Epithelial cell of esophagus (primary cell): Measurements from ENCODE around the gene PUDP.

Experiments used
- DNase-seq: peaks from one replicate; pipeline ENCODE4 v3.0.0; 2010; ENCODE audit warnings: low read depth
- H3K4me3 ChIP-seq: 2 replicates; pipeline ENCODE4 v1.5.1; 2011; ENCODE audit warnings: mild to moderate bottlenecking, low read length, control low read depth
- CTCF ChIP-seq: IDR thresholded peaks from 2 replicates; pipeline ENCODE4 v1.5.1; 2011; ENCODE audit warnings: low read depth, mild to moderate bottlenecking, low read length, control low read depth, inconsistent platforms; ENCODE audit not compliant: insufficient read depth; ENCODE audit errors: missing control alignments

The PUDP gene

GRCh38 chrX:7131621-7132020 is 16.3 kb downstream of the PUDP start:
- H3K4me3 ChIP-seq, result no peak overlapping the region
- TF ChIP-seq CTCF, result no peak

GRCh38 chrX:7127056-7127455 is 20.9 kb downstream of the PUDP start:
- no peak for TF ChIP-seq CTCF
- DNase-seq, result no peak
- no peak overlapping the region for H3K4me3 ChIP-seq

More at GRCh38 chrX:7131621-7132020, 16.3 kb downstream of the PUDP start:
- DNase-seq, result no peak

GRCh38 chrX:7120878-7121219 is 27.1 kb downstream of the PUDP start:
- no peak for DNase-seq
- no peak for TF ChIP-seq CTCF
- no peak overlapping the region for H3K4me3 ChIP-seq

- TF ChIP-seq CTCF, result no peak
- no peak overlapping the region for H3K4me3 ChIP-seq
- DNase-seq, result no peak
These were observed 27.7 kb downstream of the PUDP start for GRCh38 chrX:7119950-7120877.

- no peak overlapping the region for H3K4me3 ChIP-seq
- no peak for TF ChIP-seq CTCF
These were observed 30.4 kb downstream of the PUDP start for GRCh38 chrX:7117587-7117986.

GRCh38 chrX:7116081-7116480 is 31.9 kb downstream of the PUDP start:
- H3K4me3 ChIP-seq, result no peak overlapping the region
- no peak for TF ChIP-seq CTCF
- no peak for DNase-seq

More at GRCh38 chrX:7117587-7117986, 30.4 kb downstream of the PUDP start:
- no peak for DNase-seq

GRCh38 chrX:7115557-7115956 is 32.4 kb downstream of the PUDP start:
- no peak for DNase-seq
- no peak for TF ChIP-seq CTCF
- H3K4me3 ChIP-seq, result no peak overlapping the region
